SK-N-MC (cell line): ENCODE measurements around the gene CDKN2B-AS1.

Experiments
- EZH2 ChIP-seq: fragments of 200-600 bp; sonication (generic); IDR thresholded peaks from one replicate; pipeline ENCODE4 v1.6.1; 2017; ENCODE audit warnings: antibody characterized with exemption
- POLR2AphosphoS5 ChIP-seq: IDR thresholded peaks from 2 replicates; pipeline ENCODE4 v1.6.1; 2012; ENCODE audit warnings: mild to moderate bottlenecking, low read depth, low read length, borderline replicate concordance

DNA sequence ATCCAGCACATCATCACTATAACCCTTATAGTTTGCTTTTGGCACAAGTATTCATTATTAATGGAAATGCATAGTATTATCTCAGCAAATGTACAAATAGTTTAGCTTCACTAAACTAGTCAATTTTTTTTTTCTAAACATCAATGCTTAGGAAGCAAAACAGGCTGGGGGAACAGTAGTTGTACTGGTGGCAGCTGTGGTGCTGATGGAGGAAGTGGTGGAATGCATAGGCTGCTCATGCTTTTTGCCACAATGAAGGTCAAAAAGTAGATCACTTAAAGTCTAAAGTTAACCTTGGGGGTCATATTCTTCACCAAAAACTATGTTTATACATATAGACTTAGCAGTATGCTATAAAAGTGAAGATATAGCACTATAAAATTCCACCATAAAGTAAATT is 50.8 kb downstream of the CDKN2B-AS1 start:
- TF ChIP-seq POLR2AphosphoS5: no peak
- no peak for TF ChIP-seq EZH2
